Heart right ventricle (tissue), 16 donors: ENCODE measurements around the gene UCK1. TPM values are rescaled to one million over a fixed set of nuclear protein-coding genes. Genes with fewer than 3 reads are reported as not detected.

Source experiments
- ATAC-seq, 8 donors: fragments of 200-7000 bp; cut with Tn5 transposase; one replicate each; pipeline ENCODE4 v1.9.1; 2020; ENCODE audit warnings: mild to moderate bottlenecking in 8 of 8, moderate library complexity in 8 of 8, moderate number of reproducible peaks in 1 of 8
- DNase-seq, 2 donors: peaks; one replicate each; pipeline ENCODE4 v3.0.0-alpha.2; 2020
- H3K27ac ChIP-seq, 10 donors: fragments of 200-600 bp; sonication (generic) in 2 of 10; one replicate each; pipeline versions ENCODE4 v1.5.0 to v1.8.0; 2020 to 2022; ENCODE audit warnings: mild to moderate bottlenecking in 3 of 10
- H3K27me3 ChIP-seq, 7 donors: fragments of 200-600 bp; one replicate each; pipeline ENCODE4 v1.8.0; 2021 to 2022; ENCODE audit warnings: mild to moderate bottlenecking in 2 of 7
- H3K36me3 ChIP-seq, 9 donors: fragments of 200-600 bp; sonication (generic) in 1 of 9; one replicate each; pipeline versions ENCODE4 v1.5.0 to v1.8.0; 2020 to 2022; ENCODE audit warnings: mild to moderate bottlenecking in 2 of 9
- H3K4me1 ChIP-seq, 9 donors: fragments of 200-600 bp; sonication (generic) in 1 of 9; one replicate each; pipeline versions ENCODE4 v1.5.0 to v1.8.0; 2020 to 2022; ENCODE audit warnings: mild to moderate bottlenecking in 4 of 9
- H3K4me3 ChIP-seq, 10 donors: fragments of 200-600 bp; sonication (generic) in 2 of 10; one replicate each; pipeline versions ENCODE4 v1.5.0 to v1.8.0; 2020 to 2022; ENCODE audit warnings: mild to moderate bottlenecking in 7 of 10, moderate library complexity in 2 of 10
- H3K9me3 ChIP-seq, 11 donors: fragments of 200-600 bp in 10 of 11; sonication (generic) in 2 of 11; one replicate each; pipeline versions ENCODE4 v1.5.0 to v1.8.0; 2013 to 2022; ENCODE audit warnings: mild to moderate bottlenecking in 2 of 11, control low read depth in 1 of 11, moderate library complexity in 1 of 11
- WGBS, 2 donors: extraction: QIAGEN DNeasy Blood & Tissue Kit; methylation state at CpG; one replicate each; pipeline ENCODE4 v1.1.7; 2013; ENCODE audit warnings: inconsistent platforms in 1 of 2; 5-methylcytosine and 5-hydroxymethylcytosine counted together
- intact Hi-C, 10 donors: fragments of 100-400 bp; cut with DNase I; formaldehyde crosslinking; loops; one replicate each; pipeline versions ENCODE4 v1.11.1 to v1.14.2; 2022
- polyA plus RNA-seq, 2 donors: library from polyadenylated mRNA; stranded (reverse); fragments of 200-250 nt; gene quantifications; one replicate each; pipeline ENCODE4 v1.2.3, GENCODE V29; 2013
- total RNA-seq, 10 donors: library from RNA; stranded (reverse); fragmentation: NEBNext Ultra II Directional in 3 of 10; extraction: Animal tissue kit (Norgen Biotek cat#: 25700) in 3 of 10; gene quantifications; one replicate each; pipeline versions ENCODE4 v1.2.1 to v1.2.4, GENCODE V29; 2021 to 2023
- TF ChIP-seq, protein P1 (sequence below), 9 donors: fragments of 200-600 bp; sonication (generic) in 2 of 9; IDR thresholded peaks; one replicate each; pipeline versions ENCODE4 v1.5.0 to v1.8.0; 2021 to 2022; ENCODE audit warnings: antibody characterized with exemption in 9 of 9, mild to moderate bottlenecking in 5 of 9, moderate library complexity in 1 of 9
- donor health status: Arrhythmogenic right ventricular cardiomyopathy.
- donor health status: ischemic (EF 13 %, LVEDD 7.1; RV severe dilation, severe dysfunction).
- donor health status: healthy with polysubstance abuse.
- donor health status: DM: no; HTN: yes; CAD: no.
- donor health status: DM: no; HTN: no; CAD: no.
- donor health status: ischemic (EF 25% LVEDD 6.9; RV normal size, moderate dysfunction).
- donor health status: ischemic (EF 25% LVEDD 5.7; RV mildly dilated, moderate dysfunction).
- donor health status: healthy.
- donor health status: DM: yes; HTN: yes; CAD: no.
- donor health status: Ischemic cardiomyopathy.
- donor health status: ischemic (EF 35%, LVEDD 5.7; RV mildly dilated, moderate dysfunction).
- donor health status: nonischemic (EF 11% LVEDD 7.7; RV severe dilation, severe dysfunction).
- donor health status: DM: yes; HTN: yes; CAD: no.
- donor health status: PGD.
- donor health status: ischemic (EF 29% LVEDD 5.4; RV normal size, mild dysfunction).
- donor health status: nonischemic (EF 23%, LVEDD 6.1; RV moderate dilation, normal function).

The UCK1 gene
- total and polyA plus RNA-seq, 12 donors = 16.6 to 32.7 (median 22.6) TPM

DNA sequence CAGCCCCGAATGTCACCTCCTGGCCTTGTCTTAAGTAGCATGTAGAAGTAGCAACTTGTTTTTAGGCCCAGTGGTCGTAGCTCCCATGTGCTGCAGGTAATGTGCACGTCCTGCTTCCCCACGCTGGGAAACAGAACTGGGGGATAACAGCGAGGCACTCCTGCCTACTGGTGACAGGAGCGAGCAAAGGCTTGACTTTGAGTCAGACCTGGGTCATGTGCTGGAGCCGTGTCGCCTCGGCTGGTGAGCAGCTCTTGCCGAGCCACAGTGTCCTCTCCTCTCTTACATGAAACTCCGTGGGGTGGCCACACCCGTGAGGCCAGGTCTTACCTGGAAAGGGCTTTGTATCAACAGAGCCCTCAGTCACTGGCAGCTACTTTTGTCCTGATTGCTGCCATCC, 45.9 kb downstream of the UCK1 start:
- ATAC-seq = peak in 1 of 8 donors; percentile 8
- Histone ChIP-seq H3K4me1 (peaks cover 2 to 59% (median 24%) of the 10 kb centered on the region in 9 donors), H3K4me3 (no peak overlapping the region), H3K27me3 (no peaks in the 10 kb centered on the region), H3K27ac (peak overlapping the region in 5 of 10 donors; percentile 8 to 85 (median 79)), H3K36me3 (peaks cover 0 to 100% (median 83%) of the 10 kb centered on the region in 9 donors), H3K9me3 (no peaks in the 10 kb centered on the region)
- 83 to 85% methylated on average over 12 of the region's 12 CpGs for WGBS, 2 donors
- DNase-seq = no peak
- TF ChIP-seq, protein P1, sequence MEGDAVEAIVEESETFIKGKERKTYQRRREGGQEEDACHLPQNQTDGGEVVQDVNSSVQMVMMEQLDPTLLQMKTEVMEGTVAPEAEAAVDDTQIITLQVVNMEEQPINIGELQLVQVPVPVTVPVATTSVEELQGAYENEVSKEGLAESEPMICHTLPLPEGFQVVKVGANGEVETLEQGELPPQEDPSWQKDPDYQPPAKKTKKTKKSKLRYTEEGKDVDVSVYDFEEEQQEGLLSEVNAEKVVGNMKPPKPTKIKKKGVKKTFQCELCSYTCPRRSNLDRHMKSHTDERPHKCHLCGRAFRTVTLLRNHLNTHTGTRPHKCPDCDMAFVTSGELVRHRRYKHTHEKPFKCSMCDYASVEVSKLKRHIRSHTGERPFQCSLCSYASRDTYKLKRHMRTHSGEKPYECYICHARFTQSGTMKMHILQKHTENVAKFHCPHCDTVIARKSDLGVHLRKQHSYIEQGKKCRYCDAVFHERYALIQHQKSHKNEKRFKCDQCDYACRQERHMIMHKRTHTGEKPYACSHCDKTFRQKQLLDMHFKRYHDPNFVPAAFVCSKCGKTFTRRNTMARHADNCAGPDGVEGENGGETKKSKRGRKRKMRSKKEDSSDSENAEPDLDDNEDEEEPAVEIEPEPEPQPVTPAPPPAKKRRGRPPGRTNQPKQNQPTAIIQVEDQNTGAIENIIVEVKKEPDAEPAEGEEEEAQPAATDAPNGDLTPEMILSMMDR (IDR thresholded peaks at IDR 0.05) = no peak
- intact Hi-C loops = loop anchor here in 1 of 10 donors (1.0 kb wide), 1 partner anchor 32 kb away; no protein-coding TSS in a partner anchor

DNA sequence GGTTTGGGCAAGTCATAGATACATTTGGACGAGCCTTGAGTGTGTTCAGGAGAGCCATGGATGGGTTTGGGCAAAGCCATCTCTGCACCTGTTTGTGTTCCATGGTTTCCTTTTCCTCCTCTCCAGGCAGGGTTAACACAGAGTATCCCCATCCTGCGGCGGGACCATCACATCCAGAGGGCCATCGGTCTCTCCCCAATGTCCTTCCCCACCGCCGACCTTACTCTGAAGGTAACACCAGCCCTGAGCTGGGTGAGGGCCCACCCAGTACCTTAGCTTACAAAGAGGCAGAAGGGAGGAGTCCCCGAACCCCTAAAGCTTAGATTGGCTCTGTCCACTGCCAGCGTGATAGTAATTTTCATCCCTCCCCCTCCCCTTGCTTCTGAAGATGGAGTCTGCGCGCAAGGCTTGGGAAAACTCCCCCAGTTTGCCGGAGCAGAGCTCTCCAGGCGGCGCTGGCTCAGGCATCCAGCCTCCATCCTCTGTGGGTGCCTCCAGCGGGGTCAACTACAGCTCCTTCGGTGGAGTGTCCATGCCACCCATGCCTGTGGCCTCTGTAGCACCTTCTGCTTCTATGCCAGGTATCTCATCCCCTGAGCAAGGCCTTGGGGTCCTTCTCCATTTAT, 46.4 kb downstream of the UCK1 start:
- ATAC-seq (no peak), DNase-seq (no peak)
- Histone ChIP-seq H3K27ac (peak overlapping the region in 9 of 10 donors; percentile 12 to 88 (median 80)), H3K36me3 (peaks cover 0 to 100% (median 83%) of the 10 kb centered on the region in 9 donors), H3K4me3 (peak overlapping the region in 2 of 10 donors; percentile 8 to 14), H3K9me3 (no peaks in the 10 kb centered on the region), H3K4me1 (peaks cover 2 to 59% (median 24%) of the 10 kb centered on the region in 9 donors), H3K27me3 (no peaks in the 10 kb centered on the region)
- 92 to 93% methylated on average over 15 of the region's 15 CpGs for WGBS, 2 donors
- intact Hi-C loops = loop anchor here in 2 of 10 donors (1.0 to 5.0 kb wide), 3 partner anchors 33 to 112 kb away; partner anchors contain the start of gene PRRC2B (in 1 of the 2)
- TF ChIP-seq, protein P1 (IDR thresholded peaks at IDR 0.05) = no peak

DNA sequence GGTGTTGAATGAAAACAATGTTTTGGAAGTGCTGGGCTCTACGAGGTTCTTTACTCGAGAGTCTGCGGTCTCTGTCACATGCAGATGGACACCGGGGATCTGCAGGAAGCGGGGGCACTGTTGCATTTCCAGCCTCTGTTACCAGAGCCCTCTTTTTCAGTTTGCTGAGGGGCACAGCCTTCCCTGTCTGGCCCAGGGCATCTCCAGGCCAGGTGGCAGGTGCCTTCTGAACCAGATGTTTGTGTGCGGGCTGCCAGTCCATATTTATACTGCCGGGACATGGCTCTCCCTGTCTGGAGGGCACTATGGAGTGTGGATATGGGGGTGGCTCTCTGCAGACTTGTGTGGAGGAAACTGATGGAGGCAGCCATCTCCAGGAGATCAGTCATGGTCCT, 47.0 kb downstream of the UCK1 start:
- peak overlapping the region; percentile 12 to 88 (median 80) for H3K27ac ChIP-seq
- DNase-seq (no peak), ATAC-seq (no peak)
- peaks cover 0 to 100% (median 82%) of the 10 kb centered on the region in 9 donors for H3K36me3 ChIP-seq
- peaks cover 2 to 59% (median 24%) of the 10 kb centered on the region in 9 donors for H3K4me1 ChIP-seq
- peak overlapping the region in 4 of 10 donors; percentile 8 to 14 (median 12) for H3K4me3 ChIP-seq
- 53 to 67% methylated on average over 7 of the region's 7 CpGs for WGBS, 2 donors
- H3K27me3 ChIP-seq = no peaks in the 10 kb centered on the region
- intact Hi-C loops = loop anchor here in 2 of 10 donors (5.0 kb wide), 2 partner anchors 92 to 112 kb away; partner anchors contain the start of gene PRRC2B (in 1 of the 2)
- TF ChIP-seq, protein P1 (IDR thresholded peaks at IDR 0.05) = no peak
- no peaks in the 10 kb centered on the region for H3K9me3 ChIP-seq

DNA sequence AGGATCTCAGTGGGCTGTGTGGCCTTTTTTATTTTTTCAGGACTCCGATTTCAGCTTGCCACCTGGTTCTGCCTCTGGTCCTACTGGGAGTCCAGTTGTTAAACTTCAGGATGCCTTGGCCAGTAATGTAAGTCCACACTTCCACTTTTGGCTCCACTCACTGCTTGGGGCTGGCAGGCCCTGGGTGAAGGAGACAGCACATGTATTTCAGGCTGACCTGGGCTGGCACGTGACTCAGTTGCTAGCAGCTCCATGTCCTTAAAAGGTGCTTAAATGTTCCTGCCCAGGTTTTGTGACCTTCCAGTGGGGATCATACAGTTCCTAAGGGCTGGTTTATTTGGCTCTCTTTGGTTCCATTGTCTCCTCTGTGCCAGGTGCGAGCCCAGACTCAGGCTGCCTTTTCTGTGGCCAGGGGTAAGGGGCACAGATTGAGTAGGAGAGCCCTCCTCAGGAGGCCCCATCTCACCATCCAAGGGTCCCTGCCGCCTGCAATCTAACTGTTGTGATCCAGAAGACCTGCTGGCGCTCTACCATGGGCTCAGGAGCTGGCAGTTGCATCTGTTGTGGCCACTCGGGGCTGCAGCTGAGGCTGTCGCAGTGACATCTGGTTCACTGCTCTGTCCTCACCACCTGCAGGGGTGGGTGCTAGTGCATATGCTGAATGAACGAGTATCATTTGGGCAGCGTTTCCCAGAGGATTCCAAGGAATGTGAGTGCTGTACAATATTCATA, 47.6 kb downstream of the UCK1 start:
- Histone ChIP-seq H3K27ac (peak overlapping the region; percentile 15 to 88 (median 80)), H3K4me3 (peak overlapping the region in 1 of 10 donors; percentile 14), H3K9me3 (no peaks in the 10 kb centered on the region), H3K36me3 (peaks cover 0 to 100% (median 82%) of the 10 kb centered on the region in 9 donors), H3K4me1 (peaks cover 2 to 59% (median 24%) of the 10 kb centered on the region in 9 donors), H3K27me3 (no peaks in the 10 kb centered on the region)
- TF ChIP-seq, protein P1 (IDR thresholded peaks at IDR 0.05) = no peak
- 54 to 65% methylated on average over 9 of the region's 9 CpGs for WGBS, 2 donors
- DNase-seq (peak; percentile 54 to 66), ATAC-seq (peak; percentile 53 to 92 (median 82))
- intact Hi-C loops = loop anchor here in 2 of 10 donors (5.0 kb wide), 2 partner anchors 91 to 111 kb away; partner anchors contain the start of gene PRRC2B (in 1 of the 2)
